HuH-7.5 (cell line): ENCODE measurements around the gene RNF115.

Experiments
- DNase-seq: peaks from one replicate; pipeline ENCODE4 v3.0.0; 2011; ENCODE audit warnings: low spot score

Gene RNF115

DNA sequence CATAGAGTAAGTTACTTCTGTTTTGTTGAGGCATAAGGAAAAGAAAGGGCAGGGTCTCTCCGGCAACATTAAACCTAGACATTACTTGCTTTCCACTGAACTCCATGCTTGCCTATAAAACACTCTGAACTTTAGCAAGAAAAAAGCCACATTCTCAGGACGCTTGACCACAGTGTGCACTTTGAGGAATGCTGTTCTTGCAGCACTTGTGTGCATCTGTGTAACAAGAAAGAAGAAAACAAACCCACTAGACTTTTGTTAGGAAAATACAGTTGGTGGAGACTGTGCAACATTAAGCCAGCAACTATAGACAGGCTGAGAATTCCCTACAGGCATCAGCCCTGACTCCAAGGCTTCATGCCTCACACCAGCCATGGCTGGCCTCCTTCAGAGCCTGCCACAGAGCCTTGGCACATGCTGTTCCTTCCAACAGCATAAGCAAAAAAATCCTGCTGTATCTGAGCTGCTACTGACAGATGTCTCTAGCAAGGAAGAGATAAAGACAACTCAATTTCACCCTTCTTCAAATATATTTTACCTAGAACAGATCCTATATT is 122.5 kb downstream of the RNF115 start:
- DNase-seq = no peak

GRCh38 chr1:145696630-145696960 is 127.3 kb downstream of the RNF115 start:
- no peak for DNase-seq

DNA sequence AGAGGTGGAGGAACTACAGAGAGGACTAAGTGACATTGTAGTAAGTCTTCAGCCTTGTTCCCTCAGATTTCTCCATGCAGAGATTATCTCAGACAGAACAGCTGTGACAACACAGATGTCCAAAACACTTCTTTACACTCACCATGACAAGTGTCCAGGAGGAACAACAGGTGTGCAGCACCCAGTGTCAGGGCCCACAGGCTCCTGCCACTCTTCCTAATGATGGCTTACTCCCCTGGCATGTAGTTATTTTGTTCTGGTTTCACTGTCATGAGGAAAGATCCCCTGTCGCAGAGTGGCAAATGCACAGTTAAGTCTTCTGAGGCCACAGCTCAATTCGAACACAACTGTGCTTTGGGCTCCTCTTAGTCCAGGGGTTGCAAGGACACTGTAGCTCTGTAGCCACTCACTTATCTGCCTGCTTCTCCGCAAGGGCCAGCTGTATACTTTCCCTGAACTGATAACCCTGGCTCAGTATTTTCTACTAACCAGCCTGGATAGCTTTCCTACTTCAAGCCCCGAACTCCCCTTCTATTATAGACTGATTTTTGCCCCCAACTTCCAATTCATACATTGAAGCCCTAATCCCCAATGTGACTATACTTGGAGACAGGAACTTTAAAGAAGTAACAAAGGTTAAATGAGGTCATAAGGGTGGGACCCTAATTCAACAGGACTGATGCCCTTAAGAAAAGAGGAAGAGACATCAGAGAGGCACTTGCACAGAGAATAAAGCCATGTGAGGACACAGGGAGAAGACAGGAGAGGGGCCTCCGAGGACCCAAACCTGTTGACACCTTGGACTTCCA is 127.9 kb downstream of the RNF115 start:
- DNase-seq = no peak

GRCh38 chr1:145692785-145693443 is 131.0 kb downstream of the RNF115 start:
- DNase-seq = no peak

- DNase-seq = no peak
These were observed 133.0 kb downstream of the RNF115 start for GRCh38 chr1:145690587-145691558.

DNA sequence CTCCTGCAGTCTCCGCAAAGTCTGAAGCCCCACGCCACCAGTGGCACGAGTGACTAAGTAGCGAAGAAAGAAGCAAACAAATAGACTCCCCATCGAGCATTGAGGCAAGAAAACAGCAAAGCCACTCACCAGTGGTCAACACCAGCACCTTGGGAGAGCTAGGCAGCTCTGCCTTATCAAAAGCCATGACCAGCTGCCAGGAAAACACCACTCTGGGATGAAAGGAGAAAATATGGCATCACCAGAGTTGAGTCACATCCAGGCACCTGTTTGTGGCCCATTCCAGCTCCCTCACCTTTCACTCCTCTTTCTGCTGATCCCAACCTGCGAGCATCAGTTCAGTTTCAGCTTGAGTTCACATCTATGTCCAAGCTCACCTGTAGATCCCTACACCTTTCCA is 134.0 kb downstream of the RNF115 start:
- no peak for DNase-seq

- no peak for DNase-seq
These were observed 135.0 kb downstream of the RNF115 start for GRCh38 chr1:145688924-145689323.
